Adrenal gland (tissue), 5 donors: ENCODE results near the gene OR10J1.
"Not testable (repeated sequence)": the region's sequence is repeated elsewhere in the genome, so short reads cannot be mapped to it uniquely, and the experiment has no call there.

Experiments
- CTCF ChIP-seq, 6 experiments: fragments of 450-650 bp in 4 of 6; fragments of 200-600 bp in 2 of 6; sonication (generic) in 1 of 6; IDR thresholded peaks; 1 replicate in 5 of 6; 2 replicates in 1 of 6; pipeline versions ENCODE4 v1.5.1 to v1.8.0; 2016 to 2021; ENCODE audit warnings: antibody characterized with exemption in 6 of 6, mild to moderate bottlenecking in 2 of 6, moderate library complexity in 1 of 6
- POLR2A ChIP-seq, 2 donors: fragments of 450-650 bp; IDR thresholded peaks; one replicate each; pipeline ENCODE4 v1.6.1; 2017; ENCODE audit warnings: antibody characterized with exemption in 2 of 2, mild to moderate bottlenecking in 2 of 2, moderate library complexity in 1 of 2
- donor health status: DM: no; HTN: no; CAD: no.

- not testable (repeated sequence) for TF ChIP-seq CTCF, POLR2A (IDR thresholded peaks at IDR 0.05)
Observed at GRCh38 chr1:159449605-159450004, 10.1 kb downstream of the OR10J1 start.
